Endodermal cell (in vitro differentiated cells): Measurements from ENCODE around the gene MAML1. TPM values are rescaled to one million over a fixed set of nuclear protein-coding genes. Genes with fewer than 3 reads are reported as not detected.

ENCODE experiments used
- DNase-seq: peaks from one replicate; pipeline ENCODE4 v3.0.0-alpha.2; 2017
- H3K27ac ChIP-seq: 2 replicates; pipeline ENCODE4 v1.5.1; 2013; ENCODE audit warnings: mild to moderate bottlenecking, low read depth, low read length, moderate library complexity
- H3K27me3 ChIP-seq: 2 replicates; pipeline ENCODE4 v1.6.1; 2013; ENCODE audit warnings: mild to moderate bottlenecking, low read length, moderate library complexity; ENCODE audit not compliant: insufficient read depth, control insufficient read depth, poor library complexity, severe bottlenecking
- H3K36me3 ChIP-seq: 2 replicates; pipeline ENCODE4 v1.7.0; 2013; ENCODE audit warnings: mild to moderate bottlenecking, low read length, moderate library complexity; ENCODE audit not compliant: control insufficient read depth, insufficient read depth
- H3K4me1 ChIP-seq: one replicate; pipeline ENCODE4 v1.7.0; 2013; ENCODE audit warnings: low read length; ENCODE audit not compliant: control insufficient read depth, insufficient read depth
- H3K4me3 ChIP-seq: 2 replicates; pipeline ENCODE4 v1.5.1; 2013; ENCODE audit warnings: mild to moderate bottlenecking, low read length, moderate library complexity
- H3K9ac ChIP-seq: 2 replicates; pipeline ENCODE4 v1.6.1; 2013; ENCODE audit warnings: mild to moderate bottlenecking, low read length, moderate library complexity; ENCODE audit not compliant: poor library complexity, severe bottlenecking; ENCODE audit errors: extremely low read depth
- H3K9me3 ChIP-seq: 2 replicates; pipeline ENCODE4 v1.6.1; 2013; ENCODE audit warnings: mild to moderate bottlenecking, low read length, moderate library complexity; ENCODE audit not compliant: control insufficient read depth
- H3K27ac Mint-ChIP-seq: 2 replicates; pipeline ENCODE4 v1.8.0; 2020; ENCODE audit warnings: mixed read lengths
- H3K27me3 Mint-ChIP-seq: 2 replicates; pipeline ENCODE4 v1.8.0; 2021; ENCODE audit warnings: mild to moderate bottlenecking, mixed read lengths; ENCODE audit not compliant: insufficient read depth
- H3K36me3 Mint-ChIP-seq: 2 replicates; pipeline ENCODE4 v1.8.0; 2020; ENCODE audit warnings: low read depth, mixed read lengths
- H3K4me1 Mint-ChIP-seq: 2 replicates; pipeline ENCODE4 v1.8.0; 2020; ENCODE audit warnings: mixed read lengths
- H3K4me3 Mint-ChIP-seq: 2 replicates; pipeline ENCODE4 v1.8.0; 2020; ENCODE audit warnings: mild to moderate bottlenecking, moderate library complexity, mixed read lengths
- H3K9me3 Mint-ChIP-seq: 2 replicates; pipeline ENCODE4 v1.8.0; 2020; ENCODE audit warnings: mild to moderate bottlenecking, mixed read lengths
- WGBS, 2 experiments: methylation state at CpG; one replicate each; pipeline versions ENCODE4 v1.1.5 to v1.1.7; 2013; ENCODE audit warnings: missing lambda C conversion rate in 2 of 2, mixed read lengths in 1 of 2; ENCODE audit not compliant: insufficient coverage in 1 of 2, insufficient read length in 1 of 2; 5-methylcytosine and 5-hydroxymethylcytosine counted together
- total RNA-seq, 2 donors: library from RNA; stranded (reverse); fragmentation: NEBNext Ultra II Directional in 1 of 2; extraction: Animal tissue kit (Norgen Biotek cat#: 25700) in 1 of 2; gene quantifications; 2 replicates in 1 of 2; 3 replicates in 1 of 2; pipeline ENCODE4 v1.2.1, GENCODE V29; 2021
- TF ChIP-seq, protein P1 (sequence below): fragments of 200-600 bp; sonication (generic); conservative IDR thresholded peaks from 2 replicates; pipeline ENCODE4 v1.5.0; 2021; ENCODE audit warnings: antibody characterized with exemption, mild to moderate bottlenecking

Gene MAML1
- total RNA-seq, 2 donors from 2014 or later: 38.9 to 41.4 TPM

DNA sequence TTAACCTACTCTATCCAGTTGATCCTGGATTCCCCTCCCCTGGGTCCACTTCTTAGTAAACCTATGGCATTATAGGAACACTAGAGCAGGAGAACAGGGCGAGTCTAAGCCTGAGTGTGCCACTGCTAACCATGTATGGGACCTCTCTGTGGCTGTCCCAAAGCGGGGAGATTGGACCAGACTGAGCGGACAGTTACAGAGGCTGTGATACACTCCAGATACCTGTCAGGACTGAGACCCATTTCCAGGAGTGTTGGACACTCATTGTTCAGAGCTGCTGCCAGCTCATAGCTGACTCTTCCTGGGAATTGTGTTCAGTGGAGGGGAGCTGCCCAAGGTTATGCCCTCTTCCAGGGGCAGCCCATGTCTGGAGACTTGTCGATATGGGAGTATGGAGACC lies 49.2 kb downstream of the MAML1 start:
- H3K27ac Mint-ChIP-seq: no peak overlapping the region
- peaks cover 11% of the 10 kb centered on the region for H3K36me3 ChIP-seq
- no peak overlapping the region for H3K27ac ChIP-seq
- H3K36me3 Mint-ChIP-seq: peaks cover 30% of the 10 kb centered on the region
- H3K4me1 ChIP-seq: no peaks in the 10 kb centered on the region
- no peaks in the 10 kb centered on the region for H3K9me3 ChIP-seq
- H3K27me3 ChIP-seq: no peaks in the 10 kb centered on the region
- H3K4me3 Mint-ChIP-seq: no peak overlapping the region
- TF ChIP-seq, protein P1, sequence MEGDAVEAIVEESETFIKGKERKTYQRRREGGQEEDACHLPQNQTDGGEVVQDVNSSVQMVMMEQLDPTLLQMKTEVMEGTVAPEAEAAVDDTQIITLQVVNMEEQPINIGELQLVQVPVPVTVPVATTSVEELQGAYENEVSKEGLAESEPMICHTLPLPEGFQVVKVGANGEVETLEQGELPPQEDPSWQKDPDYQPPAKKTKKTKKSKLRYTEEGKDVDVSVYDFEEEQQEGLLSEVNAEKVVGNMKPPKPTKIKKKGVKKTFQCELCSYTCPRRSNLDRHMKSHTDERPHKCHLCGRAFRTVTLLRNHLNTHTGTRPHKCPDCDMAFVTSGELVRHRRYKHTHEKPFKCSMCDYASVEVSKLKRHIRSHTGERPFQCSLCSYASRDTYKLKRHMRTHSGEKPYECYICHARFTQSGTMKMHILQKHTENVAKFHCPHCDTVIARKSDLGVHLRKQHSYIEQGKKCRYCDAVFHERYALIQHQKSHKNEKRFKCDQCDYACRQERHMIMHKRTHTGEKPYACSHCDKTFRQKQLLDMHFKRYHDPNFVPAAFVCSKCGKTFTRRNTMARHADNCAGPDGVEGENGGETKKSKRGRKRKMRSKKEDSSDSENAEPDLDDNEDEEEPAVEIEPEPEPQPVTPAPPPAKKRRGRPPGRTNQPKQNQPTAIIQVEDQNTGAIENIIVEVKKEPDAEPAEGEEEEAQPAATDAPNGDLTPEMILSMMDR: no peak
- no peaks in the 10 kb centered on the region for H3K27me3 Mint-ChIP-seq
- DNase-seq: no peak
- no peaks in the 10 kb centered on the region for H3K9me3 Mint-ChIP-seq
- no peak overlapping the region for H3K4me3 ChIP-seq
- WGBS, 2 experiments: 92 to 97% methylated on average over 4 of the region's 4 CpGs
- H3K9ac ChIP-seq: no peak overlapping the region
- H3K4me1 Mint-ChIP-seq: no peaks in the 10 kb centered on the region

DNA sequence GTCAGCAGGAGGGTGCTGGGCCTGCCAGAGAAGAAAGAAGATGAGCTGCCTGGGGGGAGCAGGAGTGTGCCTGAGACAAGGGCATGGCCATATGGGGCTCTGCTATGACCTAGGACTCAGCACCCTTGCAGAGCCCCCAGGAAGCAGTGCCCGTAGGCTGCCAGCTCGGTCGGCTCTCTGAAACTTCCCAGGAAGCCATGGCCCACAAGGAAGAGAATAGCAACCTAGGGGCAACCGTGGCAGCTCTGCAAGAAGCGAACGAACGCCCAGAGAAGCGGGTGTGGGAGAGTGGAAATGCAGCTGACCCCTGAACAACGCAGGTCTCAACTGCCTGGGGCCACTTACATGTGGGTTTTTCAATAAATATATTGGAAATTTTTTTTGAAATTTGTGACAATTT lies 50.5 kb downstream of the MAML1 start:
- H3K9me3 ChIP-seq: no peaks in the 10 kb centered on the region
- Mint-ChIP-seq H3K4me1 (no peaks in the 10 kb centered on the region), H3K36me3 (peaks cover 23% of the 10 kb centered on the region), H3K4me3 (no peak overlapping the region), H3K27me3 (no peaks in the 10 kb centered on the region), H3K9me3 (no peaks in the 10 kb centered on the region), H3K27ac (no peak overlapping the region)
- no peak overlapping the region for H3K27ac ChIP-seq
- no peak overlapping the region for H3K9ac ChIP-seq
- TF ChIP-seq, protein P1: no peak
- no peaks in the 10 kb centered on the region for H3K27me3 ChIP-seq
- no peaks in the 10 kb centered on the region for H3K4me1 ChIP-seq
- DNase-seq: no peak
- WGBS, 2 experiments: 93 to 96% methylated on average over 2 to 9 of the region's 9 CpGs
- H3K4me3 ChIP-seq: no peak overlapping the region
- H3K36me3 ChIP-seq: peaks cover 10% of the 10 kb centered on the region

DNA sequence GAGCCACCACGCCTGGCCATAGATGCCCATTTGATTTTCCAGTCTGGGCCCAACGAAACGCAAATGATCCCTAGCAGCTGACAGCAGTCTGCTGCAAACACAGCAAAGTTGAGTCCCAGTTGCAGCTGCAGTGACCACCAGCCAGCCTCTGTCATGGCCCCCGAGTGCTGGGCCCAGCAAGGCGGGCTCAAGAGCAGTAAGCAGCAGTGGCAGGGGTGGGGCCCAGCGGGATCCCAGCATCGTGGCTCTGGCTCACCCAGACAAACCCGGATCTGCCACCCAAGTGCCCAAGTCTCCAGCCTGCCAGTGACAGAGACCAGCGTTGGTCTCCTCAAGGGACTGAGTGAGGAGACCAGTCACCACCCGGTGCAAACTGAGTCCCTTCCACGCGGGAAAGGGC lies 54.2 kb downstream of the MAML1 start:
- no peaks in the 10 kb centered on the region for H3K27me3 ChIP-seq
- no peaks in the 10 kb centered on the region for H3K27me3 Mint-ChIP-seq
- H3K27ac ChIP-seq: no peak overlapping the region
- TF ChIP-seq, protein P1: no peak
- no peaks in the 10 kb centered on the region for H3K36me3 ChIP-seq
- 81 to 88% methylated on average over 10 to 12 of the region's 12 CpGs for WGBS, 2 experiments
- no peak overlapping the region for H3K27ac Mint-ChIP-seq
- H3K4me1 ChIP-seq: no peaks in the 10 kb centered on the region
- H3K9me3 Mint-ChIP-seq: peaks cover 4% of the 10 kb centered on the region
- H3K9me3 ChIP-seq: no peaks in the 10 kb centered on the region
- H3K36me3 Mint-ChIP-seq: peaks cover 2% of the 10 kb centered on the region
- DNase-seq: no peak
- no peak overlapping the region for H3K4me3 Mint-ChIP-seq
- H3K4me3 ChIP-seq: no peak overlapping the region
- no peaks in the 10 kb centered on the region for H3K4me1 Mint-ChIP-seq
- H3K9ac ChIP-seq: no peak overlapping the region
